ENCODE data around the gene NRL. TPM values are rescaled to one million over a fixed set of nuclear protein-coding genes. Genes with fewer than 3 reads are reported as not detected.

The NRL gene
- total RNA-seq (2014; rRNA removed; shearing (Covaris generic)), result 0.87 and 2.1 TPM in 2 replicates

DNA sequence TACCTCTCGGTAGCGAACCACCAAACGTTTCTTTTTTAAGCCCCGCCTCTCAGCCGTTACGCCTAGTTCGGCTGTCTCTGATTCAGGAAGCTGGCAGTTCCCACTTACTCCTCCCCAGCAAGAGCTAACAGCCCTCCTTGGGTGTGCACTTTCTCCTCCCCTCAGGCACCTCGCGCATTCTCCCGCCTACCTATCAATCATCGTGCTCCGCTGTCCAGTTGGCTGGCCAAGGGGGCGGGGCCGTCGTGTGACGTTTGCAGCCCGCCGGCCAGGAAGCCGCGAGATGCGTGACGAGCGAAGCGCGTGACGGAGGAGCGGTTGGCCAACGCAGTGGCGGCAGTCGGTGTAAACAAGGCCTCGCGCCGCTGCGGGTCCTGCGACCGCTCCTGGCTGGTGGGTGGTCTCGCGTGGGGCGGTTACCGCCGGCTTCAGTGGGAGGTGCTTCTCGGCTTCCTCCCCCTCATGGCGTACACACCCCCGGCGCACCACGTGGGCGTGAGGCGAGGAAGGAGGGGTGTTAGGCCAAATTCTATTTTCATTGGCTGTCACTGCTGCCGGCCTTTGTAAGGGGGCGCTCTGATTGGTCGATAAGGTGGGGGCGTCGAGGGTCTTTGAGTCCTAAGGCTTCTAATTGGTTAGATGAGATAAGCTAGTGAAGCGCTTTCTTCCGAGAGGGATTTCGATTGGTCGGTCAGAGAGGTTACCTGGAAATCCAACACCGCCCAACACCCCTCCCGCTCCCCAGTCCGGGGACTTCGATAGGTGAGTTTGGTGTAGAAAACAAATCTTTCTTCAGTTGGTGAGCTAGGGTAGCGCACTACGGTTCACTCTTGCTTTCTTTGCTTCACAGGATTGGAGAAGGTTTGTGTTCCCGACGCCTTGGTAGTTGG, at the start of gene NRL, which contains the start of gene DCAF11:
TSS of gene NRL (minus strand) at position 418 of the 890 bp plus-strand sequence. CDS start 32,101 bp downstream, outside the sequence.
TSS of gene DCAF11 (plus strand) at position 246 of the 890 bp plus-strand sequence. CDS start 818 bp downstream, outside the sequence.
- Histone ChIP-seq H3K27me3 (ENCODE audit: control insufficient read depth, insufficient read depth, low read length) (no peaks in the 10 kb centered on the region), H3K4me3 (ENCODE audit: insufficient read depth, low read depth, low read length) (peak within 1 kb of the TSS; percentile 86), H3K36me3 (replicated peaks; ENCODE audit: control insufficient read depth, insufficient read depth, low read length) (peaks cover 17% of the 10 kb centered on the region)
- peak; percentile 98 for DNase-seq

DNA sequence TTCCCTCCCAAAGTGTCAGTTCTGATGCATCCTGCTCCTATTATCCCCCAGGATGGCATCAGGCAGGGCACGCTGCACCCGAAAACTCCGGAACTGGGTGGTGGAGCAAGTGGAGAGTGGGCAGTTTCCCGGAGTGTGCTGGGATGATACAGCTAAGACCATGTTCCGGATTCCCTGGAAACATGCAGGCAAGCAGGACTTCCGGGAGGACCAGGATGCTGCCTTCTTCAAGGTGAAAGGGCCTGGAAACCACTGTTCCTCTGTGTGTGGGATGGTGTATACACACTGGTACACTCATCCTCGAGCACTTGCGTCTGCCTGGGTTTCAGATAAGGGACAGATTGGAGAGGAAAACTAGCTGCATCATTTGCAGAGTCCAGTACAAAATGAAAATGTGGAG, 47.3 kb upstream of the NRL start:
- Histone ChIP-seq H3K27me3 (ENCODE audit: control insufficient read depth, insufficient read depth, low read length) (no peaks in the 10 kb centered on the region), H3K4me3 (ENCODE audit: insufficient read depth, low read depth, low read length) (no peak overlapping the region), H3K36me3 (replicated peaks; ENCODE audit: control insufficient read depth, insufficient read depth, low read length) (peaks cover 28% of the 10 kb centered on the region)
- no peak for DNase-seq

- H3K36me3 ChIP-seq (replicated peaks; ENCODE audit: control insufficient read depth, insufficient read depth, low read length), result peaks cover 33% of the 10 kb centered on the region
Measured at GRCh38 chr14:24160850-24161804, 46.4 kb upstream of the NRL start, which contains the start of gene IRF9. Gene IRF9 (plus strand): TSS chr14:24161265. CDS start chr14:24162145, 880 bp downstream.

GRCh38 chr14:24160499-24160849, 45.7 kb upstream of the NRL start:
- Histone ChIP-seq H3K27me3 (ENCODE audit: control insufficient read depth, insufficient read depth, low read length) (no peaks in the 10 kb centered on the region), H3K36me3 (replicated peaks; ENCODE audit: control insufficient read depth, insufficient read depth, low read length) (peaks cover 38% of the 10 kb centered on the region), H3K4me3 (ENCODE audit: insufficient read depth, low read depth, low read length) (no peak overlapping the region)
- no peak for DNase-seq

More at GRCh38 chr14:24160850-24161804, 46.4 kb upstream of the NRL start, which contains the start of gene IRF9:
- Histone ChIP-seq H3K4me3 (ENCODE audit: insufficient read depth, low read depth, low read length) (peak within 1 kb of the TSS; percentile 41), H3K27me3 (ENCODE audit: control insufficient read depth, insufficient read depth, low read length) (no peaks in the 10 kb centered on the region)
- DNase-seq, result peak; percentile 98

GRCh38 chr14:24159777-24160498, 45.2 kb upstream of the NRL start:
- Histone ChIP-seq H3K4me3 (ENCODE audit: insufficient read depth, low read depth, low read length) (no peak overlapping the region), H3K36me3 (replicated peaks; ENCODE audit: control insufficient read depth, insufficient read depth, low read length) (peaks cover 40% of the 10 kb centered on the region), H3K27me3 (ENCODE audit: control insufficient read depth, insufficient read depth, low read length) (no peaks in the 10 kb centered on the region)
- no peak for DNase-seq

- H3K36me3 ChIP-seq (replicated peaks; ENCODE audit: control insufficient read depth, insufficient read depth, low read length), result peaks cover 43% of the 10 kb centered on the region
Measured at GRCh38 chr14:24157331-24157730, 42.6 kb upstream of the NRL start.

DNA sequence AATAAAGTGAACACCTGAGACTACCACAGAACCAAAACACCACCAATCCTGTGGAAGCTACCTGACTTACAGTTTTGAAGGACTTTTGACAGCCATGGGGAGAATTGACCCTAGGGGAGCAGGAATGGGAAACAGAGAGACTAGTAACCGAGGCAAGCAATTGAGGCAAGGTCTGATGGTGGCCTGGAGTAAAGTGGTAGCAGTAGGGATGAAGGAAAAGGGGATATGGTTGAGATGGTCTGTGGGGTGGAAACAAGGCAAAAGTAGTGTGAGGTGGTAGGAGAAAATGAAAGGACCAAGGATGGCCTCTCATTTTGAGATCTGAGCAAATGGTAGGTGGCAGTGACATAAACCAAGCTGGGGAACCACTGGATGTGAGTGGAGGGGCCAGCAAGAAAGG, 42.1 kb upstream of the NRL start:
- no peak overlapping the region for H3K4me3 ChIP-seq (ENCODE audit: insufficient read depth, low read depth, low read length)
- peaks cover 44% of the 10 kb centered on the region for H3K36me3 ChIP-seq (replicated peaks; ENCODE audit: control insufficient read depth, insufficient read depth, low read length)
- no peak for DNase-seq
- no peaks in the 10 kb centered on the region for H3K27me3 ChIP-seq (ENCODE audit: control insufficient read depth, insufficient read depth, low read length)

More at GRCh38 chr14:24157331-24157730, 42.6 kb upstream of the NRL start:
- Histone ChIP-seq H3K27me3 (ENCODE audit: control insufficient read depth, insufficient read depth, low read length) (no peaks in the 10 kb centered on the region), H3K4me3 (ENCODE audit: insufficient read depth, low read depth, low read length) (no peak overlapping the region)
- no peak for DNase-seq

DNA sequence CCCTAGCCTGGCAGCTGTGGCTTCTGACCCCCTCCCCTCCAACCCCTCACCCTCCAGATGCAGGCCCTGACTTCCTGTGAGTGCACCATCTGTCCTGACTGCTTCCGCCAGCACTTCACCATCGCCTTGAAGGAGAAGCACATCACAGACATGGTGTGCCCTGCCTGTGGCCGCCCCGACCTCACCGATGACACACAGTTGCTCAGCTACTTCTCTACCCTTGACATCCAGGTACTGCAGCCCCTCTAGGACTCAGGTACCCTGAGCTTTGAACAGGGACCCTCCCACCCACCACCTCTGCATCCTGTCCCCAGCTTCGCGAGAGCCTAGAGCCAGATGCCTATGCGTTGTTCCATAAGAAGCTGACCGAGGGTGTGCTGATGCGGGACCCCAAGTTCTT, 40.4 kb upstream of the NRL start:
- peaks cover 59% of the 10 kb centered on the region for H3K36me3 ChIP-seq (replicated peaks; ENCODE audit: control insufficient read depth, insufficient read depth, low read length)
- no peak overlapping the region for H3K4me3 ChIP-seq (ENCODE audit: insufficient read depth, low read depth, low read length)
- H3K27me3 ChIP-seq (ENCODE audit: control insufficient read depth, insufficient read depth, low read length), result no peaks in the 10 kb centered on the region
- no peak for DNase-seq

- Histone ChIP-seq H3K36me3 (replicated peaks; ENCODE audit: control insufficient read depth, insufficient read depth, low read length) (peaks cover 46% of the 10 kb centered on the region), H3K4me3 (ENCODE audit: insufficient read depth, low read depth, low read length) (no peak overlapping the region), H3K27me3 (ENCODE audit: control insufficient read depth, insufficient read depth, low read length) (no peaks in the 10 kb centered on the region)
- DNase-seq, result no peak
Measured at GRCh38 chr14:24151404-24152080, 36.8 kb upstream of the NRL start.

- no peak for DNase-seq
- H3K36me3 ChIP-seq (replicated peaks; ENCODE audit: control insufficient read depth, insufficient read depth, low read length), result peaks cover 44% of the 10 kb centered on the region
Measured at GRCh38 chr14:24150993-24151392, 36.2 kb upstream of the NRL start.

DNA sequence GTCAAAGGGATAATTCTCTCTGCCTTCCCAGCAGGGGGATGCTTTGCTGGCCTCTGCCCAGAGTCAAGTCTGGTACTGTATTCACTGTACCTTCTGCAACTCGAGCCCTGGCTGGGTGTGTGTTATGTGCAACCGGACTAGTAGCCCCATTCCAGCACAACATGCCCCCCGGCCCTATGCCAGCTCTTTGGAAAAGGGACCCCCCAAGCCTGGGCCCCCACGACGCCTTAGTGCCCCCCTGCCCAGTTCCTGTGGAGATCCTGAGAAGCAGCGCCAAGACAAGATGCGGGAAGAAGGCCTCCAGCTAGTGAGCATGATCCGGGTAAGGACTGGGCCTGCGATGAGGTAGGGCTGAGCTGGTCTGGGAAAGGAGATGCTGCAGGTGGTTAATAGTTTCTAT, 35.8 kb upstream of the NRL start:
- H3K27me3 ChIP-seq (ENCODE audit: control insufficient read depth, insufficient read depth, low read length), result no peaks in the 10 kb centered on the region
- peaks cover 40% of the 10 kb centered on the region for H3K36me3 ChIP-seq (replicated peaks; ENCODE audit: control insufficient read depth, insufficient read depth, low read length)
- H3K4me3 ChIP-seq (ENCODE audit: insufficient read depth, low read depth, low read length), result no peak overlapping the region
- DNase-seq, result no peak

More at GRCh38 chr14:24150993-24151392, 36.2 kb upstream of the NRL start:
- H3K27me3 ChIP-seq (ENCODE audit: control insufficient read depth, insufficient read depth, low read length), result no peaks in the 10 kb centered on the region
- no peak overlapping the region for H3K4me3 ChIP-seq (ENCODE audit: insufficient read depth, low read depth, low read length)

- DNase-seq, result no peak
- Histone ChIP-seq H3K36me3 (replicated peaks; ENCODE audit: control insufficient read depth, insufficient read depth, low read length) (peaks cover 36% of the 10 kb centered on the region), H3K27me3 (ENCODE audit: control insufficient read depth, insufficient read depth, low read length) (no peaks in the 10 kb centered on the region), H3K4me3 (ENCODE audit: insufficient read depth, low read depth, low read length) (no peak overlapping the region)
Measured at GRCh38 chr14:24150061-24150460, 35.3 kb upstream of the NRL start.

GRCh38 chr14:24149302-24149969, 34.7 kb upstream of the NRL start:
- no peak for DNase-seq
- Histone ChIP-seq H3K27me3 (ENCODE audit: control insufficient read depth, insufficient read depth, low read length) (no peaks in the 10 kb centered on the region), H3K36me3 (replicated peaks; ENCODE audit: control insufficient read depth, insufficient read depth, low read length) (peaks cover 34% of the 10 kb centered on the region), H3K4me3 (ENCODE audit: insufficient read depth, low read depth, low read length) (no peak overlapping the region)

Data from H7 (cell line).